Ascending aorta (tissue), 2 donors: ENCODE measurements around the gene METTL26. TPM values are rescaled to one million over a fixed set of nuclear protein-coding genes. Genes with fewer than 3 reads are reported as not detected.

ENCODE experiments used
- DNase-seq, 2 donors: peaks; one replicate each; pipeline ENCODE4 v3.0.0-alpha.2; 2019; ENCODE audit warnings: low spot score in 2 of 2
- H3K27ac ChIP-seq, 2 donors: fragments of 200-600 bp; sonication (generic); one replicate each; pipeline ENCODE4 v1.5.1; 2016 to 2017; ENCODE audit warnings: mild to moderate bottlenecking in 1 of 2
- H3K27me3 ChIP-seq: fragments of 200-600 bp; sonication (generic); one replicate; pipeline ENCODE4 v1.5.1; 2017
- H3K36me3 ChIP-seq, 2 donors: fragments of 200-600 bp; sonication (generic); one replicate each; pipeline ENCODE4 v1.5.1; 2016
- H3K4me1 ChIP-seq, 2 donors: fragments of 200-600 bp; sonication (generic); one replicate each; pipeline ENCODE4 v1.5.1; 2016 to 2017; ENCODE audit warnings: mild to moderate bottlenecking in 1 of 2
- H3K4me3 ChIP-seq, 2 donors: fragments of 200-600 bp; sonication (generic); one replicate each; pipeline ENCODE4 v1.5.1; 2016 to 2017; ENCODE audit warnings: mild to moderate bottlenecking in 1 of 2
- H3K9me3 ChIP-seq, 2 donors: fragments of 200-600 bp; sonication (generic); one replicate each; pipeline ENCODE4 v1.5.1; 2016
- intact Hi-C: fragments of 100-400 bp; cut with DNase I; formaldehyde crosslinking; loops from one replicate; pipeline ENCODE4 v1.15.1; 2023
- total RNA-seq: library from RNA; depleted of rRNA; stranded (reverse); fragments of >200 nt; gene quantifications from one replicate; pipeline ENCODE4 v1.1.0, GENCODE V29; 2016
- TF ChIP-seq, protein P1 (sequence below), 3 experiments: fragments of 200-600 bp in 2 of 3; fragments of 450-650 bp in 1 of 3; sonication (generic) in 2 of 3; IDR thresholded peaks; one replicate each; pipeline ENCODE4 v1.5.1; 2016 to 2019; ENCODE audit warnings: antibody characterized with exemption in 3 of 3, mild to moderate bottlenecking in 1 of 3, moderate library complexity in 1 of 3

METTL26 gene
- total RNA-seq, 1 donor from 2014 or later: 523 TPM

DNA sequence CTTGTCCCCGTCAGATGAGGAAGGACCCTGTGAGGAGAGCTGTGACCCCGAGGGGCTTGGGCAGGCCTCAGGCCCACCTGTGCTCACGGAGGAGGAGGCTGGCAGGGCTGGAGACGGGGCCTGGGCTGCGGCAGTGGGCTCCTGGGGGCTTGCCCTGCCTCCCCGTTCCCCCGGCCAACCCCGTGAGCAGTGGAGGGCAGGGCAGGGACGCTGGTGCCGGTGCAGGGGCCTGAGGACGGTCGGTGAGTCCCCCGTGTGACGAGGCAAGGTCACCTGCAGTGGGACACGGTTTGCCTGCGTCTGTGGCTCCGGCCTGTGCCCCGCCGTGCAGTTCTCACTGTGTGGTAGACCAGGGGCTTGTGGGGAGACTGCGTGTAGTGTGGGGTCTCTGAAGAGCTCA is 23.5 kb upstream of the METTL26 start:
- Histone ChIP-seq H3K9me3 (no peaks in the 10 kb centered on the region), H3K36me3 (peaks cover 4 to 7% of the 10 kb centered on the region in 2 donors), H3K27me3 (no peaks in the 10 kb centered on the region), H3K27ac (no peak overlapping the region), H3K4me3 (no peak overlapping the region), H3K4me1 (peaks cover 0 to 5% of the 10 kb centered on the region in 2 donors)
- intact Hi-C loops: loop anchor here (2.0 to 10.0 kb wide), 2 partner anchors 23 to 265 kb away; partner anchors contain the start of genes METTL26 and NME4
- no peak for DNase-seq
- TF ChIP-seq, protein P1, sequence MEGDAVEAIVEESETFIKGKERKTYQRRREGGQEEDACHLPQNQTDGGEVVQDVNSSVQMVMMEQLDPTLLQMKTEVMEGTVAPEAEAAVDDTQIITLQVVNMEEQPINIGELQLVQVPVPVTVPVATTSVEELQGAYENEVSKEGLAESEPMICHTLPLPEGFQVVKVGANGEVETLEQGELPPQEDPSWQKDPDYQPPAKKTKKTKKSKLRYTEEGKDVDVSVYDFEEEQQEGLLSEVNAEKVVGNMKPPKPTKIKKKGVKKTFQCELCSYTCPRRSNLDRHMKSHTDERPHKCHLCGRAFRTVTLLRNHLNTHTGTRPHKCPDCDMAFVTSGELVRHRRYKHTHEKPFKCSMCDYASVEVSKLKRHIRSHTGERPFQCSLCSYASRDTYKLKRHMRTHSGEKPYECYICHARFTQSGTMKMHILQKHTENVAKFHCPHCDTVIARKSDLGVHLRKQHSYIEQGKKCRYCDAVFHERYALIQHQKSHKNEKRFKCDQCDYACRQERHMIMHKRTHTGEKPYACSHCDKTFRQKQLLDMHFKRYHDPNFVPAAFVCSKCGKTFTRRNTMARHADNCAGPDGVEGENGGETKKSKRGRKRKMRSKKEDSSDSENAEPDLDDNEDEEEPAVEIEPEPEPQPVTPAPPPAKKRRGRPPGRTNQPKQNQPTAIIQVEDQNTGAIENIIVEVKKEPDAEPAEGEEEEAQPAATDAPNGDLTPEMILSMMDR (IDR thresholded peaks at IDR 0.05): no peak

DNA sequence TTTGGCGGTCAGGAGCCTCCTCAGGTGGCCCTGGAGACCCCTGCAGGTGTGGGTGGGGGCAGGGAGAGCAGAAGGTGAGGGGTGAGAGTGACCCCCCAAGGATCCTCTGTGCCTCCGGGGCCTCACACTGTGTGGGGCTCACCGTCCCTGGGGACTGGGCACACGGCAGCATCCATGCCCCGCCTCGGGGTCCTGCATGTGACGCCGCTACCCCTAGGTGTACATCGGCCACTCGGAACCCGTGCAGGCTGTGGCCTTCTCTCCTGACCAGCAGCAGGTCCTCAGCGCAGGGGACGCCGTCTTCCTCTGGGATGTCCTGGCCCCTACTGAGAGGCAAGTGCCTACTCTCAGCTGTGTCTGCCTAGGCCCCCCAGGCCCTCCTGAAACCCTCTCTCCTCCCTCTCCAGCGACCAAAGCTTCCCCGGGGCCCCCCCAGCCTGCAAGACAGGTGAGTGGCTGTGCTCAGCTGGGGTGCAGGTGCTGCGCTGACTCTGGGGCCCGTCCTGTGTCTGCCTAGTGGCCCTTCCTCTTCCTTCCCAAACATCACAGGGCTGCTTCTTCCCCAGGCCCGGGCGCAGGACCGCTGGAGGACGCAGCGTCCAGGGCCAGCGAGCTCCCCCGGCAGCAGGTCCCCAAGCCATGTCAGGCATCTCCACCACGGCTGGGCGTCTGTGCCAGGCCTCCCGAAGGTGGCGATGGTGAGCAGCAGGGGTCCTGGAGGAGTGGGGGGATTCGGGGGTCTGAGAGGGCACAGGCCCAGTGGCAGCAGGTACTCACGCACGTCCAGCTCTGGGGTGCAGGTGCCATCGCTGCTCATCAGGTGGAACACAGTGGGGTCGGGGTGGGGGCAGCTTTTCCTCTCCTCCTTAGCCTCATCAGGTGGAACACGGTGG is 22.8 kb upstream of the METTL26 start:
- H3K27me3 ChIP-seq: no peaks in the 10 kb centered on the region
- no peak for DNase-seq
- no peak overlapping the region for H3K4me3 ChIP-seq
- peaks cover 0 to 5% of the 10 kb centered on the region in 2 donors for H3K4me1 ChIP-seq
- H3K9me3 ChIP-seq: no peaks in the 10 kb centered on the region
- TF ChIP-seq, protein P1 (IDR thresholded peaks at IDR 0.05): no peak
- peaks cover 4 to 7% of the 10 kb centered on the region in 2 donors for H3K36me3 ChIP-seq
- no peak overlapping the region for H3K27ac ChIP-seq
- intact Hi-C loops: no loop called here

DNA sequence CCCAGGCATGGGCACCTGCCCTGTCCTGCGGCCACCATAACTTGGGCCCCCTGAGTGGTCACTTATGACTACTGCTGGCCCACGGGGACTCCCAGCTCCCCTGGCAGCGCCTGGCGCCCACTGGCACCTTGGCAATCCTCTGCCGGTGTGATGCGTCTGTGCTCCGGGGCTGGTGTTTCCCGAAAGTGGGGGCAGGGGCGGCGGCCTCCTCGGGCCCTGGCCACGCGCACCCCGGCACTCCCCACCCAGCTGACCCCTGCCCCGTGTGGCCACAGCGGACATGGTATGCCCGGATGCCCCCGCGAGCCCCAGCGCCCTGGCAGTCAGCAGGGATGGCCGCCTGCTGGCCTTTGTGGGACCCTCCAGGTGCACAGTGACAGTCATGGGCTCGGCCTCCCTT is 21.4 kb upstream of the METTL26 start:
- TF ChIP-seq, protein P1 (IDR thresholded peaks at IDR 0.05): no peak
- intact Hi-C loops: no loop called here
- Histone ChIP-seq H3K36me3 (peaks cover 4 to 7% of the 10 kb centered on the region in 2 donors), H3K4me1 (peaks cover 0 to 5% of the 10 kb centered on the region in 2 donors), H3K9me3 (no peaks in the 10 kb centered on the region), H3K27ac (no peak overlapping the region), H3K4me3 (no peak overlapping the region), H3K27me3 (no peaks in the 10 kb centered on the region)
- DNase-seq: no peak

DNA sequence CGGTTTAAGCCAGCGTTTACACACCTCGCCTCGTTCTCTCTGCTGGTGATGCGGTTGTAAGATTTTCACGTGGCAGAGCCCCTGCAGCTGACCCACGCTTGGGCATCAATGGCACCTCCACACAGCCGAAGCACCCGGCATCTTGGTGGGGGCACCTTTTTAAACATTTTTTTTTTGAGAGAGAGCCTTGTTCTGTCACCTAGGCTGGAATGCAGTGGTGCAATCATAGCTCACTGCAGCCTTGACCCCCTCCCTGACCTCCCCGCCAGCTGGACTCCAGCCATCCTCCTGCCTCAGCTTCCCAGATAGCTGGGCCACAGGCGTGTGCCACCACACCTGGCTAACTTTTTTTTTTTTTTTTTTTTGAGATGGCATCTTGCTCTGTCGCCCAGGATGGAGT is 17.9 kb upstream of the METTL26 start:
- intact Hi-C loops: no loop called here
- H3K9me3 ChIP-seq: no peaks in the 10 kb centered on the region
- DNase-seq: no peak
- peaks cover 0 to 7% of the 10 kb centered on the region in 2 donors for H3K4me1 ChIP-seq
- peaks cover 4 to 7% of the 10 kb centered on the region in 2 donors for H3K36me3 ChIP-seq
- no peak overlapping the region for H3K4me3 ChIP-seq
- no peaks in the 10 kb centered on the region for H3K27me3 ChIP-seq
- TF ChIP-seq, protein P1 (IDR thresholded peaks at IDR 0.05): no peak
- no peak overlapping the region for H3K27ac ChIP-seq

DNA sequence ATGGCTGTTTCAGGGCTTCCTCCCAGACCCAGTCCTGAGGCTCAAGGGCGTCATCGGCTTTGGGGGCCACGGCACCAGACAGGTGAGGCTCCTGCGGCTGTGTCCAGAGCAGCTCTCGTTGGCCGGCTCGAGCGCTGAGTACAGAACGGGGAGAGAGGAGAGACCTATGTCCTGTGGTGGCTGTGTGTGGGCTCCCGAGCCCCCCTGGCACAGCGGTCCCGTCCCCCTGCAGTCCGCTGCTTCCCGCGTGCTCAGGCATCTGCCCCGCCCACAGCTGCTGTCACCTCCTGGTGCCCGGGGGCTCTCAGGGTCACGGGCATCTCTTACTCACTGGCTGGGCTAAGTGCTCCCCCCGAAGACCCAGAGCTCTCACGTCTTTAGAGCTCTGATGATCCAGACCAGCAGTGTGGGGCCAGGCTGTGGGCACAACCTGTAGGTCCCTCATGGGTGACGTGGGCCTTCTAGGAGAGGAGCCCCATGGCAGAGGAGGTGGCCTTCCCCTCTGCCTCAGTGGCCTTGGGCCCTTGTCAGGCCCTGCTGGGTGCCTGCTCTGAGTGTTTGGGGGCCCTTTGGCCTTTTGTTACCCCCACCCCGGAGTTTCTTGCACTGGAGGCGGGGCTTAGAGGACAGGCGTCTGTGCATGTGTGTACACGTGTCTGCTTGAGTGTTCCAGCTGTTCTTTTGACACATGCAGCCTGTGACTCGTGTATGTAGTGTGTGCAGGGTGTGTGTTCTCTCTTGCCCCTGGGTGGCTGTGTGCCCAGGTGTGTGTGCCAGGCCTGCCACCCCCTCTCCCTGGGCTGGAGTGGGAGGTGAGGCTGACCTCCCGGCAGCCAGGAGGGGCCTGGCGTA is 16.6 kb upstream of the METTL26 start:
- no peak for DNase-seq
- intact Hi-C loops: no loop called here
- TF ChIP-seq, protein P1 (IDR thresholded peaks at IDR 0.05): no peak
- Histone ChIP-seq H3K4me3 (no peak overlapping the region), H3K27me3 (no peaks in the 10 kb centered on the region), H3K9me3 (no peaks in the 10 kb centered on the region), H3K27ac (no peak overlapping the region), H3K36me3 (peaks cover 4 to 7% of the 10 kb centered on the region in 2 donors), H3K4me1 (peaks cover 9 to 17% of the 10 kb centered on the region in 2 donors)
